HepG2 (cell line): ENCODE data around the gene NEK8. TPM values are rescaled to one million over a fixed set of nuclear protein-coding genes. Genes with fewer than 3 reads are reported as not detected.

Experiments used
- ATAD3A ChIP-seq: sonication (generic); formaldehyde crosslinking; IDR thresholded peaks from 2 replicates; pipeline ENCODE4 v1.4.0; 2020; ENCODE audit warnings: missing genetic modification reagents
- EEA1 ChIP-seq: sonication (generic); formaldehyde crosslinking; IDR thresholded peaks from 2 replicates; pipeline ENCODE4 v1.5.1; 2020; ENCODE audit warnings: mild to moderate bottlenecking, missing genetic modification reagents, borderline replicate concordance
- GABPB1 ChIP-seq: IDR thresholded peaks from 2 replicates; pipeline ENCODE4 v1.6.1; 2016; ENCODE audit warnings: mild to moderate bottlenecking, missing genetic modification reagents, moderate library complexity, missing compliant biosample characterization
- GTF2F1 ChIP-seq: fragments of 150-350 bp; IDR thresholded peaks from 2 replicates; pipeline ENCODE4 v1.6.1; 2014; ENCODE audit warnings: low read length
- KDM5B ChIP-seq: sonication (generic); formaldehyde crosslinking; IDR thresholded peaks from 2 replicates; pipeline ENCODE4 v1.4.0; 2020; ENCODE audit warnings: missing genetic modification reagents, mild to moderate bottlenecking, borderline replicate concordance
- LCORL ChIP-seq, 2 experiments: fragments of 450-650 bp in 1 of 2; sonication (generic) in 1 of 2; formaldehyde crosslinking in 1 of 2; IDR thresholded peaks; 2 replicates each; pipeline versions ENCODE4 v1.5.0 to v1.6.1; 2017 to 2020; ENCODE audit warnings: antibody characterized with exemption in 1 of 2, missing genetic modification reagents in 1 of 2
- MEF2D ChIP-seq: sonication (generic); formaldehyde crosslinking; IDR thresholded peaks from 2 replicates; pipeline ENCODE4 v1.5.1; 2020; ENCODE audit warnings: mild to moderate bottlenecking, missing genetic modification reagents
- NFIC ChIP-seq: IDR thresholded peaks from 2 replicates; pipeline ENCODE4 v1.6.1; 2012; ENCODE audit warnings: mild to moderate bottlenecking, low read length, inconsistent platforms
- PAF1 ChIP-seq: IDR thresholded peaks from 2 replicates; pipeline ENCODE4 v1.6.1; 2016; ENCODE audit warnings: missing genetic modification reagents, missing compliant biosample characterization
- PBX2 ChIP-seq: IDR thresholded peaks from 2 replicates; pipeline ENCODE4 v1.6.1; 2016; ENCODE audit warnings: control low read depth
- ZEB1 ChIP-seq: IDR thresholded peaks from 2 replicates; pipeline ENCODE4 v1.6.1; 2012; ENCODE audit warnings: mild to moderate bottlenecking, low read depth, inconsistent platforms; ENCODE audit not compliant: insufficient replicate concordance
- ZNF136 ChIP-seq: sonication (generic); formaldehyde crosslinking; IDR thresholded peaks from 2 replicates; pipeline ENCODE4 v1.8.1; 2022; ENCODE audit warnings: low read depth, mild to moderate bottlenecking, moderate library complexity, missing genetic modification reagents
- ZNF251 ChIP-seq: sonication (generic); formaldehyde crosslinking; IDR thresholded peaks from 2 replicates; pipeline ENCODE4 v1.9.0; 2021; ENCODE audit warnings: mild to moderate bottlenecking, missing genetic modification reagents
- ZNF274 ChIP-seq: sonication (generic); formaldehyde crosslinking; IDR thresholded peaks from 2 replicates; pipeline ENCODE4 v1.5.1; 2020; ENCODE audit warnings: mild to moderate bottlenecking, missing genetic modification reagents
- ZNF292 ChIP-seq: sonication (generic); formaldehyde crosslinking; IDR thresholded peaks from 2 replicates; pipeline ENCODE4 v1.8.1; 2022; ENCODE audit warnings: mild to moderate bottlenecking, low read depth, missing genetic modification reagents, borderline replicate concordance
- ZNF484 ChIP-seq: sonication (generic); formaldehyde crosslinking; IDR thresholded peaks from 2 replicates; pipeline ENCODE4 v1.5.1; 2020; ENCODE audit warnings: mild to moderate bottlenecking, low read depth, missing genetic modification reagents, borderline replicate concordance
- ZNF614 ChIP-seq: IDR thresholded peaks from 2 replicates; pipeline ENCODE4 v1.6.1; 2018; ENCODE audit warnings: missing biosample characterization, missing genetic modification reagents, inconsistent platforms, borderline replicate concordance
- ZNF670 ChIP-seq: sonication (generic); formaldehyde crosslinking; IDR thresholded peaks from 2 replicates; pipeline ENCODE4 v1.8.0; 2022; ENCODE audit warnings: mild to moderate bottlenecking, missing genetic modification reagents, borderline replicate concordance
- ZNF687 ChIP-seq: sonication (generic); formaldehyde crosslinking; IDR thresholded peaks from 2 replicates; pipeline ENCODE4 v1.5.1; 2020; ENCODE audit warnings: mild to moderate bottlenecking, missing genetic modification reagents, moderate library complexity
- ZNF770 ChIP-seq: sonication (generic); formaldehyde crosslinking; IDR thresholded peaks from 2 replicates; pipeline ENCODE4 v1.5.0; 2020; ENCODE audit warnings: mild to moderate bottlenecking, missing genetic modification reagents
- polyA plus RNA-seq, 8 experiments: library from polyadenylated mRNA; depleted of rRNA in 3 of 8; stranded (reverse) in 7 of 8; unstranded in 1 of 8; fragments of >200 nt; fragmentation: Illumina TruSeq in 4 of 8; extraction: Trizol in 4 of 8; gene quantifications; 2 replicates each; pipeline versions ENCODE4 v1.2.1 to v1.2.3, GENCODE V29; 2011 to 2016; ENCODE audit warnings: low read depth in 4 of 8, missing spikeins in 1 of 8, mixed read lengths in 1 of 8; ENCODE audit not compliant: insufficient read depth in 1 of 8
- total RNA-seq, 5 experiments: library from RNA; depleted of rRNA; stranded (reverse); fragments of >200 nt; fragmentation: Illumina TruSeq; extraction: Trizol; gene quantifications; 2 replicates each; pipeline ENCODE4 v1.2.3, GENCODE V29; 2016; ENCODE audit warnings: low read depth in 1 of 5
- TF ChIP-seq, protein P1 (sequence below), 2 experiments: sonication (generic) in 1 of 2; formaldehyde crosslinking in 1 of 2; IDR thresholded peaks; 2 replicates each; pipeline versions ENCODE4 v1.4.0 to v1.6.1; 2018 to 2020; ENCODE audit warnings: missing genetic modification reagents in 2 of 2, borderline replicate concordance in 1 of 2, low read depth in 1 of 2, mild to moderate bottlenecking in 1 of 2, missing biosample characterization in 1 of 2

Gene NEK8
- total and polyA plus RNA-seq, 2 of the 13 experiments (the other 11 are each of a cell fraction or from before 2014, with no cell fraction given), result 5.8 to 13.5 TPM

GRCh38 chr17:28725166-28725659 lies 3.4 kb upstream of the NEK8 start (continued):
- no peak for TF ChIP-seq KDM5B (CRISPR knock-in tag)
- TF ChIP-seq EEA1 (CRISPR knock-in tag), result no peak
- 0 out of 2 replicates have a peak, but pooled peaks have one; percentile 45 for TF ChIP-seq ZNF484
- TF ChIP-seq LCORL (IDR thresholded peaks at IDR 0.05), result no peak
- TF ChIP-seq LCORL (CRISPR knock-in tag; IDR thresholded peaks at IDR 0.05), result no peak
- no peak for TF ChIP-seq ZNF770 (CRISPR knock-in tag)
- TF ChIP-seq ZNF670 (CRISPR knock-in tag), result no peak
- TF ChIP-seq ZNF292 (CRISPR knock-in tag), result no peak
- TF ChIP-seq ZNF687 (CRISPR knock-in tag), result no peak
- TF ChIP-seq, protein P1, sequence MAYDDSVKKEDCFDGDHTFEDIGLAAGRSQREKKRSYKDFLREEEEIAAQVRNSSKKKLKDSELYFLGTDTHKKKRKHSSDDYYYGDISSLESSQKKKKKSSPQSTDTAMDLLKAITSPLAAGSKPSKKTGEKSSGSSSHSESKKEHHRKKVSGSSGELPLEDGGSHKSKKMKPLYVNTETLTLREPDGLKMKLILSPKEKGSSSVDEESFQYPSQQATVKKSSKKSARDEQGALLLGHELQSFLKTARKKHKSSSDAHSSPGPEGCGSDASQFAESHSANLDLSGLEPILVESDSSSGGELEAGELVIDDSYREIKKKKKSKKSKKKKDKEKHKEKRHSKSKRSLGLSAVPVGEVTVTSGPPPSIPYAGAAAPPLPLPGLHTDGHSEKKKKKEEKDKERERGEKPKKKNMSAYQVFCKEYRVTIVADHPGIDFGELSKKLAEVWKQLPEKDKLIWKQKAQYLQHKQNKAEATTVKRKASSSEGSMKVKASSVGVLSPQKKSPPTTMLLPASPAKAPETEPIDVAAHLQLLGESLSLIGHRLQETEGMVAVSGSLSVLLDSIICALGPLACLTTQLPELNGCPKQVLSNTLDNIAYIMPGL (CRISPR knock-in tag; IDR thresholded peaks at IDR 0.05; ENCODE audit: borderline replicate concordance in 1 of 2, low read depth in 1 of 2), result 0 out of 4 replicates have a peak, but pooled peaks have one; percentile 2 to 53
- TF ChIP-seq PBX2 (CRISPR knock-in tag), result no peak
- no peak for TF ChIP-seq ZNF274 (CRISPR knock-in tag)
- no peak for TF ChIP-seq ATAD3A (CRISPR knock-in tag)
- TF ChIP-seq GABPB1 (CRISPR knock-in tag), result no peak; the same call in 1 of the 2 replicates
- no peak for TF ChIP-seq ZEB1
- peak; percentile 98 for TF ChIP-seq PAF1 (CRISPR knock-in tag)
- TF ChIP-seq ZNF136 (CRISPR knock-in tag), result no peak
- no peak for TF ChIP-seq ZNF614
- 0 out of 2 replicates have a peak, but pooled peaks have one; percentile 59 for TF ChIP-seq NFIC
- TF ChIP-seq GTF2F1, result no peak
- no peak for TF ChIP-seq MEF2D (CRISPR knock-in tag)
- no peak for TF ChIP-seq ZNF251 (CRISPR knock-in tag)
